ENCODE results near the gene DCDC1. TPM values are rescaled to one million over a fixed set of nuclear protein-coding genes. Genes with fewer than 3 reads are reported as not detected.

Gene DCDC1
- total and polyA plus RNA-seq, 12 donors: 0.01 to 0.18 (median 0.09) TPM; not detected in 9

DNA sequence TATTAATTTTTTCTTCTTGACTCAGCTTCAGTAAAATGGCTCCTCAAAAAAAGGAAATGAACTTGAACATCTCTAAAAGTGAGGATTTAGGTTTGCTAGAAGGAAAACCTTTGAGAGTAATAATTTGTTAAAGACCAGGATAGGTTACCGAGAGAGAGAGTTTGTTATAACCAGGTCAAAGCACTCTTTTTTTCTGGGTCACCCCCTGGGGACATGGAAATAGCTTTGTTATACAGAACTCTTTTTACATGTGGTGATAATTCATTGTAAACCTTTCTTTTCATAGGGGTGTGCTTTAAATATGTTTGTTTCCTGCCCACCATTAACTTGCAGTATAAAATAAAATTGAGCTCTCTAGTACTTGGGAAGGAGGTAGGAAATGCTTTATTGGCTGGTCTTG, 47.8 kb upstream of the DCDC1 start:
- Histone ChIP-seq H3K4me1 (no peaks in the 10 kb centered on the region), H3K27ac (no peak overlapping the region), H3K27me3 (no peaks in the 10 kb centered on the region), H3K4me3 (no peak overlapping the region), H3K9me3 (no peaks in the 10 kb centered on the region), H3K36me3 (peaks cover 0 to 6% (median 0%) of the 10 kb centered on the region in 9 donors)
- TF ChIP-seq, protein P1, sequence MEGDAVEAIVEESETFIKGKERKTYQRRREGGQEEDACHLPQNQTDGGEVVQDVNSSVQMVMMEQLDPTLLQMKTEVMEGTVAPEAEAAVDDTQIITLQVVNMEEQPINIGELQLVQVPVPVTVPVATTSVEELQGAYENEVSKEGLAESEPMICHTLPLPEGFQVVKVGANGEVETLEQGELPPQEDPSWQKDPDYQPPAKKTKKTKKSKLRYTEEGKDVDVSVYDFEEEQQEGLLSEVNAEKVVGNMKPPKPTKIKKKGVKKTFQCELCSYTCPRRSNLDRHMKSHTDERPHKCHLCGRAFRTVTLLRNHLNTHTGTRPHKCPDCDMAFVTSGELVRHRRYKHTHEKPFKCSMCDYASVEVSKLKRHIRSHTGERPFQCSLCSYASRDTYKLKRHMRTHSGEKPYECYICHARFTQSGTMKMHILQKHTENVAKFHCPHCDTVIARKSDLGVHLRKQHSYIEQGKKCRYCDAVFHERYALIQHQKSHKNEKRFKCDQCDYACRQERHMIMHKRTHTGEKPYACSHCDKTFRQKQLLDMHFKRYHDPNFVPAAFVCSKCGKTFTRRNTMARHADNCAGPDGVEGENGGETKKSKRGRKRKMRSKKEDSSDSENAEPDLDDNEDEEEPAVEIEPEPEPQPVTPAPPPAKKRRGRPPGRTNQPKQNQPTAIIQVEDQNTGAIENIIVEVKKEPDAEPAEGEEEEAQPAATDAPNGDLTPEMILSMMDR (IDR thresholded peaks at IDR 0.05): no peak
- DNase-seq (no peak), ATAC-seq (no peak)
- intact Hi-C loops (cut with DNase I): no loop called here
- 87 to 90% methylated on average over 1 of the region's 1 CpG for WGBS, 2 donors

- DNase-seq: no peak
- no peak for ATAC-seq
- WGBS, 2 donors: 90% methylated on average over 4 of the region's 4 CpGs
Observed at GRCh38 chr11:31415435-31415834, 45.9 kb upstream of the DCDC1 start.

GRCh38 chr11:31414338-31414737, 44.8 kb upstream of the DCDC1 start:
- WGBS, 2 donors: 86 to 88% methylated on average over 3 of the region's 3 CpGs
- DNase-seq: no peak
- no peaks in the 10 kb centered on the region for H3K27me3 ChIP-seq
- ATAC-seq: no peak
- no peak overlapping the region for H3K4me3 ChIP-seq
- peaks cover 0 to 10% (median 0%) of the 10 kb centered on the region in 11 donors for H3K9me3 ChIP-seq
- TF ChIP-seq, protein P1 (IDR thresholded peaks at IDR 0.05): no peak
- H3K4me1 ChIP-seq: no peaks in the 10 kb centered on the region
- no peak overlapping the region for H3K27ac ChIP-seq
- peaks cover 0 to 6% (median 0%) of the 10 kb centered on the region in 9 donors for H3K36me3 ChIP-seq
- intact Hi-C loops (cut with DNase I): no loop called here

More at GRCh38 chr11:31415435-31415834, 45.9 kb upstream of the DCDC1 start:
- H3K9me3 ChIP-seq: peaks cover 0 to 10% (median 0%) of the 10 kb centered on the region in 11 donors
- H3K27ac ChIP-seq: no peak overlapping the region
- H3K27me3 ChIP-seq: no peaks in the 10 kb centered on the region
- intact Hi-C loops (cut with DNase I): no loop called here
- no peak overlapping the region for H3K4me3 ChIP-seq
- peaks cover 0 to 6% (median 0%) of the 10 kb centered on the region in 9 donors for H3K36me3 ChIP-seq
- H3K4me1 ChIP-seq: no peaks in the 10 kb centered on the region
- TF ChIP-seq, protein P1 (IDR thresholded peaks at IDR 0.05): no peak

DNA sequence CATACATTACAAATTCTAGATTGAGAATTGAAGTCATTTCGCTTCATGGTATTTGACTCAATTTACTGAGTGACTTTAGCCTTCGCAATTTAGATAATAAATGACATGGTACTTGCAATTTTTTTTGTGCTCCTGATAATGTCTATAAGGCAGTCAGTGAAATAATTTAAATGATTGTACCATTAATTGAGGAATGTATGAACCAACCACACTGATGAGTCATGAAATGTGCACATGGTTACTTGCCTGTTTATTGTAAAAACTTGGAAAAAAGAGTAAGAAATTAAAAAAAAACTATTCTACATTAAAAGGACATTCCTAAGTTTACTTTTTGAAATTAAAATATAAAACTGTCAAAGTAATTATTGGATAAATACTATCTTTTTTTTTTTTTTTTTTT, 43.4 kb upstream of the DCDC1 start:
- DNase-seq (no peak), ATAC-seq (no peak)
- Histone ChIP-seq H3K27me3 (no peaks in the 10 kb centered on the region), H3K4me3 (no peak overlapping the region), H3K4me1 (no peaks in the 10 kb centered on the region), H3K36me3 (peaks cover 0 to 6% (median 0%) of the 10 kb centered on the region in 9 donors), H3K27ac (no peak overlapping the region), H3K9me3 (peaks cover 0 to 10% (median 0%) of the 10 kb centered on the region in 11 donors)
- TF ChIP-seq, protein P1 (IDR thresholded peaks at IDR 0.05): no peak
- intact Hi-C loops (cut with DNase I): no loop called here
- WGBS, 2 donors: 96 to 97% methylated on average over 2 of the region's 2 CpGs

Data from heart right ventricle (tissue), 16 donors.